Stimulated activated naive CD4-positive, alpha-beta T cell treated with Interleukin-2 at 50 U/mL for 16 hours (primary cell): ENCODE measurements around the gene LMO7.

Experiments used
- DNase-seq: peaks from one replicate; lab custom pipeline; 2025; lab: John Stamatoyannopoulos, UW

LMO7 gene

DNA sequence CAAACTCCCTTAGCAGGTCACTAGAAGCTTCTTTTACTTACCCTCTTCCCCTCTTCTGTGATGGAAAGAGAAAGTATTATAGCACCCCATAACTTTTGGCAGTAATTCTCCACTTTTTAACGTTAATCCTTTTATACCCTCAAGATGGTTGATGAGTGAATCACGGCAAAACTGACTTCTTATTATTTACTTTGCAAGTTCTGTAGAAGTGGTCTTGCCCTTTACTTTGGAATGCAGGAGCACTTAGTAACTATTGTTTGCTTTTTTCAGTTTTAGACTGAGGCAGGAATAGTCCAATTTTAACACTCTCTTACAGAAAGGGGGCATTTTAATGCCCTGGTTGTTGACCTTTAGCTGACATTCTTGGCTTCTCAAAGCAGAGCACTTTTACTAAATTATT is 260.1 kb downstream of the LMO7 start:
- no peak for DNase-seq

DNA sequence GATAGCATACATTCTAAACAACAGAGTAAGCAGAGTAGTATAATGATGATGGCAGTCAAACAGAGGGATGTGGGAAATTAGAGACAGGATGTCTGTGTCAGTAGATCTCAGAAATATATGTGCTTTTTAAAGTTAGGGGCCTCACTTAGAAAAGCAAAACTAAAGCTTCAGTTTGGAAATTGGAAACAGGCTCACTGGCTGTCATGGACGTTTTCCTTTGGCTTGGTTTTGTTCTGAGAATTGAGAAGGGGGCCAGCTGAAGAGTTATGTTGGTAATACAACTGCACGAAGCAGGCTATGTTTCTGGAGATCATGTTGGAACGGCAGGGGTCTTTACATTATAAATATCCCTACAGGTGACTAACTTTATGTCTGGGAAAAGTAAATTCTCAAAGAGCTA is 261.3 kb downstream of the LMO7 start:
- no peak for DNase-seq

DNA sequence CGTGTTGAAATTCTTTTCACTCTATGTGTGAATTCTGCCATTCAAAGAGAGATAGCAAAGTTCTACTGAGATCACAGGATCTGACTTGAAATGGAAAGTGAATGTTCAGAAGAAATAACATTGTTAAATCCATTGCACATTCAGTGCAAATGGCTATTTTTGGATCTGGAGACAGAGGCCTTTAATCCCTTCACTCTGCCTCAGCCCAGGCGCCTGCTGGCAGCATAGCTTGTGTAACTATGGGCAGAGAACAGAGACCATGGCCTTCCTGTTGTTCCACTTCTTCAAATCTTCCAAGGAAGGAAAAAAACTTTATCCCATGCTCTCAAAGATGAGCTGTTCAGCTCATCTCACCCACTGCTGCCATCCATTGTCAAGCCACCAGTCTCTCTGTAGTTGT is 265.4 kb downstream of the LMO7 start:
- no peak for DNase-seq

DNA sequence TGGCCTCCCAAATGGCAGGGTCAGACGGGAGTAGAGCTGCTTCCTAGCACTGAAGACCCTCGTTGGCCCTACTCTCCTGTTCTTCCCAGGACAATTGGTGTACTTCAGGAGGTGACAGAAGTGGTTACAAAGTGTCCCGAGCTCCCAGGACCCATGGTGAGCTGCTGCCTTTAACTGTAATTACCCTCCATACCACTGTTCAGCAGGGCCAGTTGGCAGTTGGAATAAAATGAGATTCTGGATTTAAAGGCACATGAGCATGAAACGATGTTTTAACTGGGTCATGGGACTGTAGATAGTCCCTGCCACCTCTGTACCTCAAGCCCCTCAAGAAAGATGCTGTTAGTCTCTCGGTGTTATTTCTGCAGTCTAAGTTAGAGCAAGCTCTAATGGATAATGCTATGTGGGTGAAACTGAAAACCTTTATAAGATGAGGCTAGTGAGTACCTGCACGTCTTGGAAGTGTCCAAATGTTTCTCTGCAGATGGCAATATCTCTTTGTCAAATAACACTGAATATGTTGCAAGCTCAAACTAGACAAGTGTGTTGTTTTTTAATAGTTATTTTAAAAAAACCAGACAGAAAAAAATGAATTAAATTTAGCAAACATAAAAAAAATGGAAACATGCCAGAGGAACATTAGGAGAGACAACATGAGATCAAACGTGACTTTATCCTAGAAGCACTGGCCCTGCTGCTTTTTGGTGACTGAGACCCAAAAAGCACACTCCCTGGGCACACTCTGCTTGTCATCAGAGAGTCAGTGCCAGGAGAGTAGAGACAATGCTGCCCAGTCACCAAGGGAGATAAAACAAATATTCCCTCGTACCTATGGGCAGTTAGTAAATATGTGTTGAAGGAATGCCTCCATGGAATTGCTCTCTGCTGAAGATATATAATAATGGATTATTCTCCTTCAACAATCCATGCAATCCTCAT is 266.3 kb downstream of the LMO7 start:
- no peak for DNase-seq

DNA sequence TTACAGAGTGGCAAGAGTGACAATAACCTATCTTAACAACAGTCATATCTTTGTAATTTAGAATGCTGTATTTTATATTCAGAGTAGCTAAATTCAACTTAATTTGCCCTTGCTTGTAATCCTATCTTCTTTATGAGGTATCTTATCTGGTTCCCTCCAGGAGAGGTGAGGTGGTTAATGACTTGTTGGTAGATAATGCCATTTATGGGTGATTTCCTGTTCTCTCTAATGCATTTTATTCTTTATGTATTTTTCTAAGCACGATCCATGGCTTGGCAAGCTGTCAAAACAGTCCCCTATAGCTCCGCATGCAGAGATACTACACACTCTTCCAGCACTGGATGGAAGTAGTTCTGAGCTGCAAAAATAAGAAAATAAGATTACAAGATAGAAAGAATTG is 267.9 kb downstream of the LMO7 start:
- no peak for DNase-seq

DNA sequence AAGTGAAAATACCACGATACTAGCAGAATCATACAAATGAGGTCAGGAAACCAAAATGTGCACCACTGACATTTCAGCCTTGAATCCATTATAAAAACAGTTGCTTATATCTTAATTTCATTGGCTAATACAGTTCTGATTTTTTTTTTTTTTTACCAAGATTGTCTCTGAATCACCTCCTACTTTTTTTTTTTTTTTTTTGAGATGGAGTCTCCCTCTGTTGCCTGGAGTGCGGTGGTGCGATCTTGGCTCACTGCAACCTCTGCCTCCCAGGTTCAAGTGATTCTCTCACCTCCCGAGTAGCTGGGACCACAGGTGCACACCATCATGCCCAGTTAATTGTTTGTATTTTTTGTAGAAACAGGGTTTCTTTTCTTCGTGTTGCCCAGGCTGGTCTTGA is 270.2 kb downstream of the LMO7 start:
- DNase-seq: no peak

DNA sequence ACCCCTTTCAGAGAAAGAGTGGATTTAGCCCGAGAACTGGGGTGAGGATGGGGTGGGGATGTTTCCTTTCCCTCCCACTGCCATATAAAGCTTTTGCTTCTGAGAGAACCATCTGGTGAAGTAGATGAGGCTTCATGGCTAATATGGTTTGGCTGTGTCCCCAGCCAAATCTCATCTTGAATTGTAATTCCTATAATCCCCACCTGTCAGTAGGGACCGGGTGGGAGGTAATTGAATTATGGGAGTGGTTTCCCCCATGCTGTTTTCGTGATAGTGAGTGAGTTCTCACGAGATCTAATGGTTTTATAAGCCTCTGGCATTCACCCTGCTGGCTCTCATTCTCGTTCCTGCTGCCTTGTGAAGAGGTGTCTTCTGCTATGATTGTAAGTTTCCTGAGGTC is 270.9 kb downstream of the LMO7 start:
- DNase-seq: no peak

DNA sequence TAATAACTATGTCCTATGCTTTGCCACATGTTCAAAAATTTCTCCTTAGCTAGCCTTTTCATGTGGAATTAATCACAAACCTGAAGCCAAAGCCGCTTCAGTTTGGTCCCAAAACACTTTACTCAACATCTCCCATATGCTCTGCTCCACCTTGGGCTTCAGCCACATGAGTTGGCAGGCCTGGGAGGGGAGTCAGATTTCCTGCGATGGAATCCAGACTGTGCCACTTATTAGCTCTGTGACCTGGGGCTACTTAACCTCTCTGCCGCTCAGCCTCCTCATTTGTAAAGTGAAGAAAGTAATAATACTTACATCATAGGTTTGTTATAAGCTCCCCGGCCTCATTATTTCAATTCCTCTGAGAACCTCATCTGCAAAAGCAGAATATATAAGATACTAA is 272.0 kb downstream of the LMO7 start:
- DNase-seq: no peak
